ENCODE results near the gene OTOP2.

- TF ChIP-seq, protein P1, sequence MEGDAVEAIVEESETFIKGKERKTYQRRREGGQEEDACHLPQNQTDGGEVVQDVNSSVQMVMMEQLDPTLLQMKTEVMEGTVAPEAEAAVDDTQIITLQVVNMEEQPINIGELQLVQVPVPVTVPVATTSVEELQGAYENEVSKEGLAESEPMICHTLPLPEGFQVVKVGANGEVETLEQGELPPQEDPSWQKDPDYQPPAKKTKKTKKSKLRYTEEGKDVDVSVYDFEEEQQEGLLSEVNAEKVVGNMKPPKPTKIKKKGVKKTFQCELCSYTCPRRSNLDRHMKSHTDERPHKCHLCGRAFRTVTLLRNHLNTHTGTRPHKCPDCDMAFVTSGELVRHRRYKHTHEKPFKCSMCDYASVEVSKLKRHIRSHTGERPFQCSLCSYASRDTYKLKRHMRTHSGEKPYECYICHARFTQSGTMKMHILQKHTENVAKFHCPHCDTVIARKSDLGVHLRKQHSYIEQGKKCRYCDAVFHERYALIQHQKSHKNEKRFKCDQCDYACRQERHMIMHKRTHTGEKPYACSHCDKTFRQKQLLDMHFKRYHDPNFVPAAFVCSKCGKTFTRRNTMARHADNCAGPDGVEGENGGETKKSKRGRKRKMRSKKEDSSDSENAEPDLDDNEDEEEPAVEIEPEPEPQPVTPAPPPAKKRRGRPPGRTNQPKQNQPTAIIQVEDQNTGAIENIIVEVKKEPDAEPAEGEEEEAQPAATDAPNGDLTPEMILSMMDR (IDR thresholded peaks at IDR 0.05) = no peak
- TF ChIP-seq POLR2A (IDR thresholded peaks at IDR 0.05) = no peak
Measured at GRCh38 chr17:74875977-74876593, 48.0 kb upstream of the OTOP2 start.
